Measurements from ENCODE around the gene UTP18. TPM values are rescaled to one million over a fixed set of nuclear protein-coding genes. Genes with fewer than 3 reads are reported as not detected.

The UTP18 gene
- total and polyA plus RNA-seq, 9 of the 15 experiments (the other 6 are each of a cell fraction or from before 2014, with no cell fraction given) = 31.1 to 99.2 (median 66.7) TPM

DNA sequence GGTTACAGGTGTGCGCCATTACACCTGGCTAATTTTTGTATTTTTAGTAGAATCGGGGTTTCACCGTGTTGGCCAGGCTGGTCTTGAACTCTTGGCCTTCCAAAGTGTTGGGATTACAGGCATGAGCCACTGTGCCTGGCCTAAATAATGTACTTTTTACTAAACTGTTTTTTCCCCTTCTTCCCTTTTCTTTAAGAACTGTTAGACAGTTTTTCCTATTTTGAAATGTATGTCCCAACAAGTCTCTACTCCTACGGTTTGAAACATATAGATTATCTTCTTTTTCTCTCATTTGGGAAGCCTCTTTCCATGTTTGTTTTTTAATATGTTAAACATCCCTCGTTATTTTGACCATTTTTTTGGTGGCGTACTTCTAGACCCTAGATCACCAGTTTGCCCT lies 9.6 kb downstream of the UTP18 start:
- no peak overlapping the region for H3K9ac ChIP-seq (ENCODE audit: insufficient read depth in 1 of 2, low read depth in 2 of 2, low read length in 2 of 2)

More for the DNA sequence above, 9.6 kb downstream of the UTP18 start:
- Histone ChIP-seq H4K20me1 (replicated peaks; ENCODE audit: control insufficient read depth, insufficient read depth, low read length) (no peaks in the 10 kb centered on the region), H3K9me3 (replicated peaks; ENCODE audit: control insufficient read depth, insufficient read depth, low read depth, low read length) (no peaks in the 10 kb centered on the region), H3K27ac (ENCODE audit: extremely low read depth, low read depth, low read length) (no peak overlapping the region), H3K4me3 (no peak overlapping the region), H3K4me1 (replicated peaks in 1 of 2; ENCODE audit: control insufficient read depth in 2 of 2, insufficient read depth in 2 of 2, low read length in 2 of 2) (no peaks in the 10 kb centered on the region; a peak in 1 of 5 replicates), H3K36me3 (ENCODE audit: control insufficient read depth, insufficient read depth, low read length) (peaks cover 90% of the 10 kb centered on the region), H3K79me2 (ENCODE audit: control insufficient read depth, insufficient read depth, low read length) (peaks cover 60% of the 10 kb centered on the region), H3K27me3 (ENCODE audit: control insufficient read depth in 2 of 2, insufficient read depth in 2 of 2, low read length in 2 of 2) (no peaks in the 10 kb centered on the region), H3K4me2 (ENCODE audit: insufficient read depth, low read length) (no peak overlapping the region), H3K9me1 (ENCODE audit: control insufficient read depth, insufficient read depth, low read length) (no peaks in the 10 kb centered on the region), H2AFZ (ENCODE audit: low read depth, low read length) (no peak overlapping the region)
- ATAC-seq (no peak), DNase-seq (ENCODE audit: extremely low read depth in 1 of 4, low spot score in 3 of 4) (no peak), FAIRE-seq (no peak)
- ChIA-PET CTCF (ENCODE audit: low intra/inter-chr PET ratio) (no interaction called here), POLR2A (interaction anchor here (1.7 kb wide), 1 partner anchor 8 kb away, joined by 5 read pairs; no protein-coding TSS in a partner anchor)
- in situ Hi-C loops (cut with MboI) (no loop called here), intact Hi-C loops (cut with micrococcal nuclease) (no loop called here)
- 93% methylated on average over 6 of the region's 6 CpGs for WGBS (ENCODE audit: insufficient coverage, low coverage, missing lambda C conversion rate)
- no peak for TF ChIP-seq ELF1 (tag; IDR thresholded peaks at IDR 0.05)
- TF ChIP-seq ZNF280A (IDR thresholded peaks at IDR 0.05; ENCODE audit: low read depth, partially characterized antibody) = no peak
- TF ChIP-seq, protein P1, sequence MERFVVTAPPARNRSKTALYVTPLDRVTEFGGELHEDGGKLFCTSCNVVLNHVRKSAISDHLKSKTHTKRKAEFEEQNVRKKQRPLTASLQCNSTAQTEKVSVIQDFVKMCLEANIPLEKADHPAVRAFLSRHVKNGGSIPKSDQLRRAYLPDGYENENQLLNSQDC (CRISPR knock-in tag; IDR thresholded peaks at IDR 0.05) = no peak
- BruUV-seq (replicated peaks) = no TSS peak
